ENCODE measurements around the gene HERC2.

The HERC2 gene

DNA sequence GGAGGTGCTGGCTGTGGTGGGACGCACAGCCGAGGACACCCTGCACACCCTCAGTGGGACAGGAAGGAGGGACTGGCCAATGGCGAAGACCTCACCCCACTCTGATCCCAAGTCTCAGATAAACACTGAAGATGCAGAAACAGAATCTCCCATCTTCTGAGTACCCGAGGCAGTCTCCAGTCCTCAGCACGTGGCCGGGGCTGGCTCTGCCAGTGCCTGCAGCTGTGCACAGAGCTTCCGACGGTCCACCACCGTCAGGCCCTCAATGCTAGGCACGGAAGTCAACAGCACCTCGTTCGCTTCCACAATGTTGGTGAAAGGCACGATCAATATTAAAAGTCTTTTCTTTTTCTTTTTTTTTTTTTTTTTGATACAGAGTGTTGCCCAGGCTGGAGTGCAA, 206.1 kb downstream of the HERC2 start:
- Histone ChIP-seq H3K18ac (ENCODE audit: low read length) (no peak overlapping the region), H3K79me2 (ENCODE audit: control insufficient read depth, insufficient read depth, low read length) (no peaks in the 10 kb centered on the region), H3K27me3 (ENCODE audit: insufficient read depth, low read length, poor library complexity) (no peaks in the 10 kb centered on the region), H2BK120ac (ENCODE audit: low read depth, low read length) (no peak overlapping the region), H3K79me1 (ENCODE audit: low read length) (no peaks in the 10 kb centered on the region), H3K27ac (ENCODE audit: low read depth, low read length) (no peak overlapping the region), H3K23ac (ENCODE audit: low read length) (no peak overlapping the region), H3K4ac (ENCODE audit: low read depth, low read length) (no peak overlapping the region), H3K9ac (ENCODE audit: low read length) (no peak overlapping the region), H4K8ac (ENCODE audit: low read depth, low read length) (no peak overlapping the region), H2AK5ac (ENCODE audit: low read length) (no peak overlapping the region), H3K4me1 (ENCODE audit: control insufficient read depth, low read depth, low read length) (no peaks in the 10 kb centered on the region), H4K5ac (ENCODE audit: low read length) (no peak overlapping the region), H3K4me2 (ENCODE audit: low read length) (no peak overlapping the region), H2BK5ac (ENCODE audit: low read length) (no peak overlapping the region), H3K56ac (ENCODE audit: low read length) (no peak overlapping the region), H3K4me3 (ENCODE audit: low read length) (no peak overlapping the region), H3K36me3 (ENCODE audit: control insufficient read depth, insufficient read depth, low read length) (peaks cover 12% of the 10 kb centered on the region), H2BK15ac (replicated peaks; ENCODE audit: low read depth) (no peak overlapping the region)
- no peak for DNase-seq
- whole genome bisulfite sequencing (ENCODE audit: extremely low coverage, insufficient coverage, low lambda C conversion rate) = no CpG with 5 or more reads among the region's 13 CpGs

DNA sequence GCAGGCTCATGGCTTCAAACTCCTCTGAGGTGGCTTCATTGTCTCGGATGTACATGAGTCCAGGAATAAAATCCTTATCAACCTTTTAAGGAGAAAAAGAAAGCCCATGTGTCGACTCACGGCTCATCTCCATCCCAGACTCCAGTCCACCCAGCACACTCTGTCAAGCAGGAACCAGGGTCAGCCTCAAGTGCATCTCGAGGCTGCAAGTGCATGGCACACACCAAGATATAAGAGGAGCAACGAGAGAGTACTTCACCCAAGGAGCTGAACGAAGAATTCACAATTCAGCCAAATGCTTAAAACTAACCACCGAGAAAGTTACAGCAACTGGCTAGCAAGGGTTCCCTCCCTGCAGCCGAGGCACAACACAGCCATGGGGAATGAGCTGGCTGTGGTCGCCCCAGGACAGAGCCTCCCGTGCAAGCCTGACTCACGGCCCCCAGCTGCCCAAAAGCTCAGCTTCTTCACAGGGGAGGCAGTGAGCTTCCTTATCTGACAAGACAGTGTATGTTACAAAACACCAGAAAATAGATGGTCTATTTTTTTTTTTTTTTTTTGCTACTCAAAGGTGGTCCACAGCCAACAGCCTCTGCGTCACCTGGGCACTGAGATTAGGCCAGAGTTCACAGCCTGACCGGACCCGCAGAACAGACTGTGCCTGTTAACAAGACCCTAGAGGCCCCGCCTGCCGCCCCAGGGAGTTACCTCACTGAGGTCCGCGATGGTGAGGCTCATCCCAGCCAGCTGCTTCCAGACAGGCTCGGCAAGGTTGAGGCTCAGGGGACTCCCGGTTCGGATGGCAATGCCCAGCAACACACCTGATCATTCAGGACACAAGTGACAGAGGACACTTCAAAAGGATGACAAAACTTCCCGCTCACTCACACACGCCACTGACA, 207.0 kb downstream of the HERC2 start:
- H2BK5ac ChIP-seq (ENCODE audit: low read length) = no peak overlapping the region
- H4K8ac ChIP-seq (ENCODE audit: low read depth, low read length) = no peak overlapping the region
- H3K23ac ChIP-seq (ENCODE audit: low read length) = no peak overlapping the region
- peaks cover 11% of the 10 kb centered on the region for H3K36me3 ChIP-seq (ENCODE audit: control insufficient read depth, insufficient read depth, low read length)
- no peak overlapping the region for H3K56ac ChIP-seq (ENCODE audit: low read length)
- H4K5ac ChIP-seq (ENCODE audit: low read length) = no peak overlapping the region
- no peaks in the 10 kb centered on the region for H3K27me3 ChIP-seq (ENCODE audit: insufficient read depth, low read length, poor library complexity)
- no peaks in the 10 kb centered on the region for H3K4me1 ChIP-seq (ENCODE audit: control insufficient read depth, low read depth, low read length)
- H2AK5ac ChIP-seq (ENCODE audit: low read length) = no peak overlapping the region
- no peak overlapping the region for H2BK120ac ChIP-seq (ENCODE audit: low read depth, low read length)
- no peak for DNase-seq
- no peak overlapping the region for H3K4me3 ChIP-seq (ENCODE audit: low read length)
- H3K4me2 ChIP-seq (ENCODE audit: low read length) = no peak overlapping the region
- H2BK15ac ChIP-seq (replicated peaks; ENCODE audit: low read depth) = no peak overlapping the region
- no peak overlapping the region for H3K27ac ChIP-seq (ENCODE audit: low read depth, low read length)
- no CpG with 5 or more reads among the region's 23 CpGs for WGBS (ENCODE audit: extremely low coverage, insufficient coverage, low lambda C conversion rate)
- H3K4ac ChIP-seq (ENCODE audit: low read depth, low read length) = no peak overlapping the region
- H3K79me2 ChIP-seq (ENCODE audit: control insufficient read depth, insufficient read depth, low read length) = no peaks in the 10 kb centered on the region
- no peaks in the 10 kb centered on the region for H3K79me1 ChIP-seq (ENCODE audit: low read length)
- no peak overlapping the region for H3K18ac ChIP-seq (ENCODE audit: low read length)
- no peak overlapping the region for H3K9ac ChIP-seq (ENCODE audit: low read length)

DNA sequence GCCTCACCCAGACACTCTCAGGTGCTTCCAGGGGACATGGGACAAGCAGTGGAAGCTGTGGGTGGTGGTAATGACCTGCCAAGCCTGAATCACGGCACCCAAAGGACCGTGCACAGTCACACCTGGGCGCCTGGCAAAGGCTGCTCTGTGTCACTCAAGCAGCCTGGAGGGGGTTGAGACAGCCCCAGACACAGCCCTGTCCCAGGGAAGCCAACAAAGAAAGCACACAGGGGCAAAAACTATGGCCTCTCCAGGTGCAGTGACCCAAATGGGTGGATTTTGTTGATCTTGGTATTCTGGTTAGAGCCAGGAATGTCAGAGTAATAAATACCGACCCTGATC, 207.9 kb downstream of the HERC2 start:
- no peak overlapping the region for H3K23ac ChIP-seq (ENCODE audit: low read length)
- H3K27me3 ChIP-seq (ENCODE audit: insufficient read depth, low read length, poor library complexity) = no peaks in the 10 kb centered on the region
- H3K36me3 ChIP-seq (ENCODE audit: control insufficient read depth, insufficient read depth, low read length) = peaks cover 8% of the 10 kb centered on the region
- H3K9ac ChIP-seq (ENCODE audit: low read length) = no peak overlapping the region
- no peak overlapping the region for H4K8ac ChIP-seq (ENCODE audit: low read depth, low read length)
- H3K4ac ChIP-seq (ENCODE audit: low read depth, low read length) = no peak overlapping the region
- no peaks in the 10 kb centered on the region for H3K4me1 ChIP-seq (ENCODE audit: control insufficient read depth, low read depth, low read length)
- H3K27ac ChIP-seq (ENCODE audit: low read depth, low read length) = no peak overlapping the region
- no peak overlapping the region for H3K4me2 ChIP-seq (ENCODE audit: low read length)
- no peak overlapping the region for H2BK5ac ChIP-seq (ENCODE audit: low read length)
- DNase-seq = no peak
- H2BK120ac ChIP-seq (ENCODE audit: low read depth, low read length) = no peak overlapping the region
- WGBS (ENCODE audit: extremely low coverage, insufficient coverage, low lambda C conversion rate) = no CpG with 5 or more reads among the region's 4 CpGs
- H3K79me1 ChIP-seq (ENCODE audit: low read length) = no peaks in the 10 kb centered on the region
- no peak overlapping the region for H3K56ac ChIP-seq (ENCODE audit: low read length)
- no peak overlapping the region for H2AK5ac ChIP-seq (ENCODE audit: low read length)
- no peak overlapping the region for H3K18ac ChIP-seq (ENCODE audit: low read length)
- no peak overlapping the region for H2BK15ac ChIP-seq (replicated peaks; ENCODE audit: low read depth)
- no peaks in the 10 kb centered on the region for H3K79me2 ChIP-seq (ENCODE audit: control insufficient read depth, insufficient read depth, low read length)
- H3K4me3 ChIP-seq (ENCODE audit: low read length) = no peak overlapping the region
- H4K5ac ChIP-seq (ENCODE audit: low read length) = no peak overlapping the region

DNA sequence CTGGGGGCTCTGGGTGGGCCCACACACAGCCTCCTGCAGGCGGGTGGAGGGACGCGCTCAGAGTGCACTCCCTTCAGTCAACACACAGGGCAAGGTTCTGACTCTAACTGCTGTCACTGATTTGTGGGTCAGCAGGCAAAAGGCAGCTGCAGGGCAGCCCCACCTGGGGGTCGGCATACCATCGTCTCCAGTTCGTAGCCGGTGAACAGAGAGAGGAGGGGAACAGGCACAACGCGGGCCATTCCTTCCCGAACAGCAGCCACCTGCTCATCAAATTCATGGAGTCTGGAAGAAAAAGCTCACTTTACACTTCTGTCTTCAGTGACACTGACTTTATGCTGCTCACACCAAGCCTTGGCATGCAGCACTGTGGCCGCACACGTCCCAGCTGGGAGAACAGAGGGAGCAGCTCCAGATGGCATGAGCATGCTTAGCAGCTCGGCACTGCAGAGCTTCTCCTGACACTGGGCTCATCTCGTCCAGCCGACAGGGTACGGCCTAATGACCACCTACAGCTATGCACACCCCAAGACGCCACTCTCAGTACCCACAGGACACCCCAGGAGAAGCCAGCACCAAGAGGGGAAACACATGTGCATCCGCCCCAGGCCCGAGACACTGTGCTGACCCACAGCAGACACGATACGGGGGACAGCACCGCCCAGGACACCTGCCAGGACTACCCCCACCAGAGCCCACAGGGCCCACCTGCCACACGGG, 208.4 kb downstream of the HERC2 start:
- Histone ChIP-seq H2AK5ac (ENCODE audit: low read length) (no peak overlapping the region), H3K4me1 (ENCODE audit: control insufficient read depth, low read depth, low read length) (no peaks in the 10 kb centered on the region), H3K79me2 (ENCODE audit: control insufficient read depth, insufficient read depth, low read length) (no peaks in the 10 kb centered on the region), H3K27me3 (ENCODE audit: insufficient read depth, low read length, poor library complexity) (no peaks in the 10 kb centered on the region), H3K56ac (ENCODE audit: low read length) (no peak overlapping the region), H3K23ac (ENCODE audit: low read length) (no peak overlapping the region), H2BK5ac (ENCODE audit: low read length) (no peak overlapping the region), H3K4me2 (ENCODE audit: low read length) (no peak overlapping the region), H4K8ac (ENCODE audit: low read depth, low read length) (no peak overlapping the region), H2BK120ac (ENCODE audit: low read depth, low read length) (no peak overlapping the region), H3K4ac (ENCODE audit: low read depth, low read length) (no peak overlapping the region), H3K36me3 (ENCODE audit: control insufficient read depth, insufficient read depth, low read length) (peaks cover 8% of the 10 kb centered on the region), H2BK15ac (replicated peaks; ENCODE audit: low read depth) (no peak overlapping the region), H4K5ac (ENCODE audit: low read length) (no peak overlapping the region), H3K18ac (ENCODE audit: low read length) (no peak overlapping the region), H3K9ac (ENCODE audit: low read length) (no peak overlapping the region), H3K79me1 (ENCODE audit: low read length) (no peaks in the 10 kb centered on the region), H3K4me3 (ENCODE audit: low read length) (no peak overlapping the region), H3K27ac (ENCODE audit: low read depth, low read length) (no peak overlapping the region)
- no CpG with 5 or more reads among the region's 23 CpGs for WGBS (ENCODE audit: extremely low coverage, insufficient coverage, low lambda C conversion rate)
- no peak for DNase-seq

DNA sequence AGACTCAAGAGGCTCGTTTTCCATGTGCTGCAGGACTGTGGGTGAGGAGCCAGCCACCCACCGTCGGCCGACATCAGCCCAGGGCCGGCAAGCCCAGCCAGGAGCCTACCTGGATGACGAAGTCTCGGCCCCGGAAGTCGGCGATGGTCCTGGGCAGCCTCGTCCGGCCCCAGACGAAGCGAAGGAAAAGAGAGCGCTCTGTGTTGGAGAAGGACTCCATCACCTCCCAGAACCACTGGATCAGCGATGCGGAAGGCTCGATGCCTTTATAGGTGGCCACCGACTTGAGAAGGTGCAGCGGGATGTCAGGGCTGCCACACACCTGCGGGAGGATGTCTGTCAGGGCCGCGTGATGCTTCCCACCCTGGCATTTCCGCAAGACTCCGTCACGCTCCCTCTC, 209.0 kb downstream of the HERC2 start:
- H2AK5ac ChIP-seq (ENCODE audit: low read length) = no peak overlapping the region
- H2BK15ac ChIP-seq (replicated peaks; ENCODE audit: low read depth) = no peak overlapping the region
- H3K79me1 ChIP-seq (ENCODE audit: low read length) = no peaks in the 10 kb centered on the region
- H4K5ac ChIP-seq (ENCODE audit: low read length) = no peak overlapping the region
- H3K79me2 ChIP-seq (ENCODE audit: control insufficient read depth, insufficient read depth, low read length) = no peaks in the 10 kb centered on the region
- no peak overlapping the region for H3K4me3 ChIP-seq (ENCODE audit: low read length)
- H3K9ac ChIP-seq (ENCODE audit: low read length) = no peak overlapping the region
- DNase-seq = no peak
- no peak overlapping the region for H2BK120ac ChIP-seq (ENCODE audit: low read depth, low read length)
- no peaks in the 10 kb centered on the region for H3K4me1 ChIP-seq (ENCODE audit: control insufficient read depth, low read depth, low read length)
- H3K4ac ChIP-seq (ENCODE audit: low read depth, low read length) = no peak overlapping the region
- H3K27ac ChIP-seq (ENCODE audit: low read depth, low read length) = no peak overlapping the region
- H2BK5ac ChIP-seq (ENCODE audit: low read length) = no peak overlapping the region
- H3K36me3 ChIP-seq (ENCODE audit: control insufficient read depth, insufficient read depth, low read length) = peaks cover 8% of the 10 kb centered on the region
- no peak overlapping the region for H3K4me2 ChIP-seq (ENCODE audit: low read length)
- H3K23ac ChIP-seq (ENCODE audit: low read length) = no peak overlapping the region
- no peak overlapping the region for H3K18ac ChIP-seq (ENCODE audit: low read length)
- WGBS (ENCODE audit: extremely low coverage, insufficient coverage, low lambda C conversion rate) = no CpG with 5 or more reads among the region's 26 CpGs
- H4K8ac ChIP-seq (ENCODE audit: low read depth, low read length) = no peak overlapping the region
- no peak overlapping the region for H3K56ac ChIP-seq (ENCODE audit: low read length)
- H3K27me3 ChIP-seq (ENCODE audit: insufficient read depth, low read length, poor library complexity) = no peaks in the 10 kb centered on the region
